Measurements from ENCODE around the gene CLDN6.

CLDN6 gene

DNA sequence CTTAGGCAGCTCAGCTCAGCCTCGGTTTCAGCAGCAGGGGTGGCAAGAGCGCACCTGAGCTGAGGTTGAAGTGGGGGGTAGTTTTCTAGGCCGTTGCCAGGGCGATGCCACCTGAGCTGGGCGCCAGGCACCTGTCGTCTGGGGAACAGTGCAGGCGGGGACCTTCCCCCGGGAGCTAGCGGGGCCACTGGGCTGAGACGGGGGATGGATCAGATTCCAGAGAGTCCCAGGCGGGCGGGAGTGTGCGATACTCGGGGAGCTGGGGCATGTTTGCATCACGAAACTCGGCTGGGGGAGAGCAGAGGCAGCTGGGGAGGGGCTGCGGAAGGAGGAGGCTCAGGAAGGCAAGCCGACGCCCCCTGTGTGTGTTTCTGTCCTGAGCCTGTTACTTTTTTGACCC is 5.7 kb downstream of the CLDN6 start:
- no peak for DNase-seq

DNA sequence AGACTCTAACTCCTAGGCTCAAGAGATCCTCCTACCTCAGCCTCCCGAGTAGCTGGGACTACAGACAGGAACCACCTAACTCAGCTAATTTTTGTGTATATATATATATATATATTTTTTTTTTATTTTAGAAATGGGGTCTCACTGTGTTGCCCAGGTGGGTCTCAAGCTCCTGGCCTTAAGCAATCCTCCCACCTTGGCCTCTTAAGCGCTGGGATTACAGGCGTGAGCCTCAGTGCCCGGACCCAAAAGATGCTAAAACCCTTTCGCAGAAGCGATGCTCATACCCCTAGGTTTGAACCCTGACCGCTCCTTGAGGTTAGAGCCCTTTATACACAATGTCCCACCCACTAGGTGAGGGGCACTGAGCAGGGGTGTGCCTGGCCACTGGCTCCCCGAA is 7.5 kb downstream of the CLDN6 start:
- DNase-seq: no peak

DNA sequence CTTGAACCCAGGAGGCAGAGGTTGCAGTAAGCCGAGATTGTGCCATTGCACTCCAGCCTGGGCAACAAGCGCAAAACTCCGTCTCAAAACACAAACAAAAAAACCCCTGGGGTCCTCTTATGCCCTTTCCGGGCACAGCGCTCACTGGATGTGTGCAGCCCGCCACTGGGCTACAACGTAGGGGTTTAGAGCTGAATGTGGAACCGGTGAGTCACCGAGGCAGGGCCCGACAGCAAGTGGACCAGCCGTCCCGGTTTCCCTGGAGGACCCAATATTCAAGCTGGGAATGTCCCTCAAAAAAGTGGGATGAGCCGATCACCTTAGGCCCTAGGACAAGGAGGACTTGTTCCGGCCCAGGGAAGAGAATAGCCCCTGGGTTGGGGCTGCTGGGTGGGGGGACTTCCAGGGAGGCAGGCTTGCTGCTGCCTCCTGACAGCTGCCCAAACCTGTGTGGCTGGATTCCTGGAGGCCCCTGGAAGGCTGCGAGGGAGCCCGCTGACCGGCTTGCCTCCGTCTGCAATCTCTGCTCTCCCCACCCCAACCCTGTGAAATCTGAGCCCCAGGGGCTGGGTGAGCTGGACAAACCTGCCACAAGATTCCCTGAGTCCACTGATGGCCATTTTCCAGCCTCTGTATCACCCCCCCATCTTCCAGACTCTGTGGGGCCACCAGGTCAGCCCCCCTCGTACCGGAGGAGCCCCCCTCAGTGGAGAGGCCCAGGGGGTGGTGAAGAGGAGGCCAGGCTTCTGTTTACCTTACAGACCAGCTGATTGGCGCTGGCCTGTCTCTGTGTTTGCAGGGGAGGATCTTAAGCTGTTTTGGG is 8.2 kb downstream of the CLDN6 start:
- no peak for DNase-seq

DNA sequence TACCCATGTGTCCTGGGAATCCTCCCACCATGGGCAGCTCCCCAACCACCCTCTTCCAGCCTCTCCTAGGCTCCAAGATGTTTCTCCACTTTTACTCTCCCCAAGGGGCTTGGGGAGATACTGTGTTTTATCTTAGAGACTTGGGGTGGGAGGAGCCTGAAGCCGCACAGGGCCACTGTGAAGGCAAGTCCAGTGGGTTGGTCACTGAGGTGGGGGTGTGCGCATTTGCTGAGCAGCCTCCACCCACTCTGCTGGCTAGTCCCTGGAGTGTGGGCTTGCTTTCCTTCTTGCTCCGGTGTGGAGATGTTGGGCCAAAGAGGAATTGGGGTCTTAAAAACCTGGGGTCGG is 9.3 kb downstream of the CLDN6 start:
- DNase-seq: no peak

DNA sequence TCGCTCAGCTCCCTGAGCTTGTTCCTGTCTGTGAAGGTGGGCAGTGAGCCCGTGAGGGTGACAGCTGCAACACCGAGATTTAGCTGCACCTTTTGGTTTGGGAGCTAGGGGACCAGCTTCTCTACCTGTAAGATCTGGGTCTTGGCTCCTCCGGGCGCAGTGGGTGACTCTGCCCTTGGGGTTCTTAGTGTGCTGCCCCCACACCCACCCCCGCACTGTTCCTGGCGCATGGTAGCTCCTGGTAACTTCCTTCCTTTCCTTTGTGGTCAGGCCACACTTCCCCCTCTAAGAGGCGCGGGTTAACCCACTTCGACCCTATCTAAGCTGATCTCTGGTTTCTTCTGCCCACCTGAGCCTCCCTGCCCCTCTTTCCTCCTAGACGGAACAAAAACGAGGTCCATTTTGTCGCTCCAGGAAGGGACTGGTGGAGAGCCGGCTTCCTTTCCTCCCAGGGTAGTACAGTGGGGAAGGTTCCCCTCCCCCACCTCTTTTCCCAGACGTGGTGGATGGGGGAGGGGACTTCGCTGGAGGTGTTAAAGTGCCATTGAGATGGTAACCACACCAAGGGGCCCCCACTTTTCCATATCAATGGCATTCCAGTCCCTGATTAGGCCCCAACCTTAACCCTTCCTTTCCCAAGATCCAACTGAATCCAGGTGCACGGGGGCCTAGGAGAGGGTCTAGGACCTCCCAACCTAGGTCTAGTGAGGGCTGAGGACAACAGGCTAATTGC is 9.9 kb downstream of the CLDN6 start:
- DNase-seq: peak; percentile 32

DNA sequence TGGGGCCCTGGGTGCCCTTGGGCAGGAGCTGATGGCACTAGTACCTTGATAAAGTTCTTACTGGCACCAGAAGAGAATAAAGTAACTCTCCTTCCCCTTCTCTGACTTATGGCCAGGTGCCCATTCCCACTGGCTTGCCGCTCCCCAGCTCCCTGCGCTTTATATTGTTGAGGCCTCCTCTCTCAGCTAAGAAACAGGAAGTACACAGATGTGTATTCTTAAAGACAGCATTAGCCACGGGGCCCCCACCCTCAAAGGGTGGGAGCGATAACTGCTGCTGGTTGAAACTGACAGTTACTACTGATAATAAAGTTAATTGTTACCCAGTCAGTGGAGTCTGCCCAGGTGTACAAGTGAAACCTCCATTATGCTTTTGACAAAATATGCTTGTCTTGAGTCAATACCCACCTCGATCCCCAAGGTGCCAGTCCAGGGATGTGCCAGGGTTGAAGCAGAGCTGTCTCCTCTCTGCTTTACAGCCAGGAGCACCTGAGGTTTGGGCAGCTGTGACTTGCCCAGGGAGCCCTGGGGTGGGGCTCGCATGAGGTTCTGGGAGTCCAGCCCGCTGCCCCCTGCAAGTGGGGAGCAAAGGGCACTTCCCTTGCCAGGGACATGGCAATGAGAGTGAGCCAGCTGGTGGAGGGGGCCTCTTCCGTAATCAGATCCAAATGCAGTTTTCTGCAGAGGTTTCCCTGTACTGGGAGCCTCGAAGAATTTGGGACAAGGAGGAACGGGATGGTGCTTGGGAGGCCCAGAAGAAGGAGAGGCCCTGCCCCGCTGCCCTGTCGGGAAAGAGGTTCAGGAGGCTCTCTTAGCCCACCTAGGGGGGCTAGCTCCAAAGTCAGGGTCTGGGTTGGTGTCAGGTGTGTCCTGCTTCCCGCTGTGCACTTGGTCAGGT is 10.7 kb downstream of the CLDN6 start:
- no peak for DNase-seq

DNA sequence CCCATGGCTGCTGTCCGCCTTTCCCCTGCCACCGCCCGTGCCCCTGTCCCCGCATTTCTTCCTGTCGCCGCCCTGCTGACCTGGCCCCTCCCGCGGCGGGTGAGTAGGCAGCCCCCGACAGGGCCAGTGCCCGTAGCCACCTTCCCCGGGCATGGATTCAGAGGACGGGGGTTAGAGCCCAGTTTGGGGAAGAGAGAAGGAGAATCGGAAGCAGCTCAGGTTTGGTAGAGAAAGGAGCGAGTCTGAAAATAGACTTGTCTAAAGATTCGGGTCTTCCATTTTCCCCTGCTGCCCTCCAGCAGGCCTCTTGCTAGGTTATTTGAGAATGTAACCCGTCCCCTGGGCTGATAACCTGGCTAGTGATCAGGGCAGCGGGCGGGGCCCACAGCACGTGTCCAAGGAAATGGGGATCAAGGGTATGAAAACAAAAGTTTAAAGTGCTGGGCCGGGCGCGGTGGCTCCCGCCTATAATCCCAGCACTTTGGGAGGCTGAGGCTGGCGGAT is 13.2 kb downstream of the CLDN6 start:
- no peak for DNase-seq

DNA sequence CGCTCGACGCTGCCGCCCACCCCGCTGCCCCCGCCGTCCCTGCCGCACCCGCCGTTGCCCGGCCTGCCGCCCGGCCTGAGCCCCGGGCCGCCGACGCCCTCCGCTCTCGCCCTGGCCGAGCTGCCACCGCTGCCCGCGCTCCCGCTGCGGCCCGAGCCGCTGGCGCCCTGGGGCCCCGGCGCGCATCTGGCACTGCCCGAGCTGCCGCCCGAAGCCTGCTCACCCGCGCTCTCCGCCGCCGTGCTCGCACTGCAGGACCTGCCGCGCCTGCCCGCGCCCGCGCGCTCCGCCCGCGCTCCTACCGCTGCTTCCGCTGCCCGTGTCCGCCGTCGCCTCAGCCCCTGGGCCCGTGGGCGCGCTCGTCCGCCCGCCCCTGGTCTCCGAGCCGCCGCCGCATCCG is 13.7 kb downstream of the CLDN6 start:
- no peak for DNase-seq

DNA sequence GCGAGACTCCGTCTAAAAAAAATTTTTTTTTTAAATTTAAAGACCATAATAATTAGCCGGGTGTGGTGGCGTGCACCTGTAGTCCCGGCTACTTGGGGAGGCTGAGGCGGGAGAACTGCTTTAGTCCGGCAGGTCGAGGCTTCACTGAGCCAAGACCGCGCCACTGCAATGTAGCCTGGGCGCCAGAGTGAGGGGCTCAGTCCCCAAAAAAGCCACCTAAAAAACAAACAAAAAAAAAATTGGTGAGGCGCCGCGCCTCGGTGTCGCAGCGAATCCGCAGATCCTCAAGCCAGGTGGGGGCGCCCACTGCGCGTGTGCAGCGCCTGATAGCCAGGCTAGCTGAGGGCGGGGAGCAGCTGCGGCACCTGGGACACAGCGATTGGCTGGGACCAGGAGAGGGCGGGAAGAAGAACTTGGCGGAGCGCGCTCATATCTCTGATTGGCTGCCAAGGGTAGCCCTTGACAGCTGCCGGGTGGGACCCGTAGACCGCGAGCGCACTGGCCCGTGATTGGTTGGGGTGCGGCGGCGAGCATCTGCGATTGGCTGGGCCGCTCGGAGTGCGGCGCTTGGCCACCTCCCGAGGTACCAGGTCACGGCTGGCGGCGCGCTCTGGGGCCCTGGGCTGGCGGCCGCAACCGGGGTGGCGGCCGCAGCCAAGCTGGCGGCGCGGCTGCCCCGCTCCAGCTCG is 14.3 kb downstream of the CLDN6 start:
- DNase-seq: peak; percentile 99

DNA sequence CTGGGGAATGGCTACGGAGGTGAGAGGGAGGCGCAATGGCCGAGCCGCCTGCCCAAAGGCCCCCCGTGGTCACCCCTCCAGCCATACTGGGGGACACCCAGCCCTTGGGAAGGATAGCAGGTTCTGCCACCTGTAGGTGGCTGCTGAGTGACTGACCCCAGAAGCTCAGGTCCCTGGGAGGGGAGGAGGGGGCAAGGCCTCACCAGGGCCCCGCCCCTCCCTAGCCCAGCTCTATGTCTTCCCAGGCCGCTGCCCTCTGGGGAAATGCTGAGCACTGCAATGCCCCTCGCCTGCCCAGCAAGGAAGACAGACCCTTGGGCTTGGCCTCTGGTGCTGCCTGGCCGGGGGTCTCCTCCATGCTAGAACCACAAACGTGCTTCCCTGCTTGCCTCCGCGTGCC is 16.7 kb downstream of the CLDN6 start:
- no peak for DNase-seq

DNA sequence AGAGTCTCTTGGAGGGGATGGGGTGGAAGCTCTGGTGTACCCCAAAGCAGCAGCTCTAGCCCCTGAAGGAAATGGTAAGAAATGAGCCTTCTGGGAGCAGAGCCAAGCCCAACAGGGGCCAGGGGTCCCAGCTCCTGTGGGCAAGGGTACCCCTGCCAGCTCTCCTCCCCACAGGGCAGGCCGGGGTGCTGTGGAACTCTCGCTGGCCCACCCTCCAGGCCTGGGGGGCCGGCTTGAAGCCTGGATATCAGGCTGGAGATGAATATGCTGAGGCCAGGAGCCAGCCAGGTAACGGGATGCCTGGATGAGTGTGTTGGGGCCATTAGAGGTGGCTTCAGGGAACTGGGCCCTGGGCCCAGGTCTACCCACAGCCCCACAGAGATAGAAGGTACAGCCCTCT is 17.4 kb downstream of the CLDN6 start:
- no peak for DNase-seq

DNA sequence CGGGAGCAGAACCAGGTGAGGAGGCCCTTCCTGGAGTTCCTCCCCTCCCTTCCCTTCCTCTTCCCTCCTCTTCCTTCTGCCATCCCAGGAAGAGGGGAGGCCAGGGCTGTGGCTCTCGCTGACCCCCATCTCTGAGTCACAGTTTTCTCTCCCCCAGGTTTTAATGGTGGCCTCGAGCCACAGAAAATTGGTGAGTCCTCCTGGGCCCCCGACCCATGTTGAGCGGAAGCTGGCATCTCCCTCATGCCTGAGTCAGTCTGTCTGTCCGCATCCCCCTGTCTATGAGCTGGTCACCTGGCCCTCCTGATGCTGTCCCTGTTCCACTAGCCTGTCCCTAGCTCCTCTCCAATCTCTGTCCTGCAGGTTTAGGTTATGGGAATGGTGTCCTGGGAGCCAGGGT is 18.1 kb downstream of the CLDN6 start:
- DNase-seq: no peak

DNA sequence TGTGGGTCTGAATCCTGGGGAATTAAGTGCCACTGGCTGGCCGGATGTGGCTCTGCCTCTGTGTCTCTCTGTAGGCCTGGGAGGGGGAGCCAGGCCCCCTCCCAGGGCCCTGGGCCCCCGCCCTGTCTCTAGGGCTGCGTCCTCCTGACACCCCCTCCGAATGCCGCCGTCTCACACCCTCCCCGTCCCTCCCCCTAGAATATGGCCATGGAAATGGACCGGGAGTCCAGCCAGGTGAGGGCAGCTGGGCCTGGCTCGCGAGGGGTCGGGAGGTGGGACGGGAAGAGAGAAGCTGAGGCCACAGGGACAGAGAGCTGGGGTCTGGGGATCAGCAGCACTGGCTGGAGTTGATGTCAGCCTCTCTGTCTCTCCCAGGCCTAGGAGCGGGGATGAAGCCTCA is 21.7 kb downstream of the CLDN6 start:
- no peak for DNase-seq

DNA sequence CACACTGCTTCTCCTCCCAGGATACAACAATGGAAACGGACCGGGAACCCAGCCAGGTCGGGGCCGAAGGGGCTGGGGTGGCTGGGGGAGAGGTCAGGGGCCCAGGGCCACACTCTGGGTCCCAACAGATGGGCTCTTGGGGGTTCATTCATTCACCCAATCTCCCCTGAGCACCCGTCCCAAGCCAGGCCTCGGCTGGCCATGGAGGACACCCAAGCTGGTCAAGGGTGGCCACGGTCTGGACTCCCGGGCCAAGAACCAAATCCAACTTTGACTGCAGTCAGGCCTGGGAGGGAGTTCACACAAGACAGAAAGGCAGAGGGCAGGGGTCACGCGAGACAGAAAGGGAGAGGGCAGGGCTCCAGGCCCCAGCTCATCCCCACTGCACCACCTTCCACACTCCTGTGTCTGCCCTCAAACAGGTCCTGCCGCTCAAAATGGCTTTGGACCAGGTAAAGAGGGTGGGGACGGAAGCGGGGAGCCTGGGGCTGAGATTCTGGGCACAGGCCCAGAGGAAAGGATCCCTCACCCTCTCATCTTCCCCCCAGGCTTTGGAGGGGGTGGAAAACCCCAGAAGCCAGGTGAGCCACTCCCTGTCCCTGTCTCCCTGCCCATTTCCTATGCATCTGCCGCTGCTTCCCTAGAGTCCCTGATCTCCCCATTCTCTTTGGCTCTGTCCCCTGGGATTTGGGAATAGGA is 25.5 kb downstream of the CLDN6 start:
- DNase-seq: no peak

DNA sequence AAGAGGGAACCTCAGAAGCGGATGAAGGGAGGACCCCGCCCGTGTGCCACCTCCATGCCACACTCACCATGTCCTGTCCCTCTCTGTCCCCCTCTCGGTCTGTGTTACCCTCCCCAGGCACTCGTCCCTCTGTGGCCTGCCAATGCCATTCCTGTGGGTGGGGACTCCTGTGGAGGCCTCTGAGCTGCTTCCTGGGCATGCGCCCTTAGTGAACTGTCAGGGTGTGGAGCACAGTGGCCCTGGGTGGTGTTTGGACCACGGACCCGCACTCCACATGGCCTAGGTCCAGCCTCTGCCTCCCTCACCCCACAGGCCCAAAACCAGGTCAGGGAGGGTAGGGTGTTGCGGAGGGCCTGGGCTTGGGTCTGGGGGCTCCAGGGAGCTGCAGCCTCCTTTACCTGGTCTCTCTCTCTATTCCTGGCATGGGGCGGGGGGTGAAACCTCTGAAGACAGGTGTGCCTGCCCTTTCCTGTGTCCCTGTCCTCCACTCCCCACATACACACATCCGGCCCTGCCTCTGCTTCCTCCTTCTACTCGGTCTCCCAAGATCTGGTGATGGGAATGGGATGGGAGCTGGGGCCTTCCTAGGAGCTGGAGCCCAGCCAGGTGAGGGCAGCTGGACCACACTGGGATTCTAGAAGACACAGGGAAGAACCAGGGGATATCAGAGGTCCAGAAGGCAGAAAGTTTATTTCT is 26.3 kb downstream of the CLDN6 start:
- no peak for DNase-seq

DNA sequence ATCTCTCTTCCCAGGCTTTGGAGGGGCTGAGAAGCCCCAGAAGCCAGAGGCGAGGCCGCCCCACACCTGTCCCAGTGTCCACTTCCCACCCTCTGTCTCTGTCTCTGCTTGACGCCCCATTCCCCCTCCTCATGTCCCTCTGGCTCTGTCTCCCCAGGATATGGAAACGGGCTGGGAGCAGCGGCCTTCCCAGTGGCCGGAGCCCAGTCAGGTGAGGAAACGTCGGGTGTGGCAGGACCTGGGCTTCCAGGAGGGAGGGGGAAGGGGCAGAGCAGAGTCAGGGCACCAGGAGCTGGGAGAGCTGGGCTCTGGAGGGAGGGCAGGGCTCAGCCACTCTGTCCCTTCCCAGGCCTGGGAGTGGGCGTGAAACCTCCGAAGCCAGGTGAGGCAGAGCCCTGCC is 27.1 kb downstream of the CLDN6 start:
- no peak for DNase-seq

DNA sequence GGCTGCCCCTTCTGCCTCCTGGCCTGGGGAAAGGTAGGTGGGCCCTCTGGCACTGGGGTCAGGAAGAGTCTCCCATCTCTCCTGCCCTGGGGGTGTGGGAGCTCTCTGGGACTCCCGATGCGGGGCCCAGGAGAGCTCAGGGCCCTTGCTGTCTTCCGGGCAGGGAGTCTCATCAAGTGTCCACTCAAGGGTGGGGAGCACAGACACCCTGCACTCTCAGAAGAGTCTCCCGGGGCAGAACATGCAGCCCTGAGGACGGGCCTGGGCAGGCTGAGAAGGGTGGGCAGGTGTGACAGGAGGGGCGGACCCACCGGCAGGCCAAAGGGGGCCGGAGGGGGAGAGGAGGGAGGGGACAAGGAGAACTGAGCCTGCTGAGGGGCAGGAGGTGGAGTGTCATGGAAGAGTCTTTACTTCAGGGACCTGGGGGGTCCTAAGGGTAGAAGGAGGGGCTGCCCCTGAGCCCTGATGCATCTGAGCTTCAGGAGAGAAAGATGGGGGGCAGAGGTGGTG is 29.3 kb downstream of the CLDN6 start:
- DNase-seq: no peak

DNA sequence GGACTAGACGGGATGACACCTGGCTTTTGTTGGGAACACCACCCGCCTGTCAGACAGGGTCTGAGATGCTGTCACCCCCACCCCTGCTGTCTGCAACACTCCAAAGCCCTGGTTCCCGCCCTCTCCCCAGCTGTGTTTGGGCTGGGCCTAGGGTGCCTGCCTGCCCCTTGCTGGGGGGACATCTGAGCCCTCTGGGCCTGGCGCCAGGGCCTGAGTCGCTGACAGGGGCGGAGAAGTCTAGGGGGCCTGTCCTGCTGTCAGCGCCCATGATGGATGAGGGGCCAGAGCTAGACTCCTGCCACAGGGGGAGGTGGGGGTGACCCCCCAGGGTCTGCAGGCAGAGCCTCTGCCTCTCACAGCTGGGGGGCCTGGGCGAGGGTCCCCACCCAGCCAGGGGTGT is 30.1 kb downstream of the CLDN6 start:
- DNase-seq: no peak

DNA sequence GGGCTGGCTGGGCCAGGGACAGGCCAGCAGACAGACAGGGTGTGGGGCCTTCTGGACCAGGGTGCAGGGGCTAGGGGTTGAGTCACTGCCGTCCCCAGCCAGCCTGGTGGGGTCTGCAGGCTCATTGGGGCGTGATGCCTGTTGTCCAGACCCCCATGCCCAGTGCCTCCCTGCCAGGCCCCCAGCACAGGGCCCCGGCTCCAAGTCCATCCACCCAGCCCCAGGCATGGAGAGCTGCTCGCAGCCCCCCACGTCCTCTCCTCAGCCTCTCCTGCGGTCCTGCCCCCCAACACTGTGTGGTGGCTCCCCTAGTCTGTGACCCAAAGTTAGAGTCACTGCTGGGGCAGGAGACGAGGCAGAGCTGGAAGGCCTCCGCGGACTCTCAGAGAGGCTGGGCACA is 30.7 kb downstream of the CLDN6 start:
- DNase-seq: no peak

DNA sequence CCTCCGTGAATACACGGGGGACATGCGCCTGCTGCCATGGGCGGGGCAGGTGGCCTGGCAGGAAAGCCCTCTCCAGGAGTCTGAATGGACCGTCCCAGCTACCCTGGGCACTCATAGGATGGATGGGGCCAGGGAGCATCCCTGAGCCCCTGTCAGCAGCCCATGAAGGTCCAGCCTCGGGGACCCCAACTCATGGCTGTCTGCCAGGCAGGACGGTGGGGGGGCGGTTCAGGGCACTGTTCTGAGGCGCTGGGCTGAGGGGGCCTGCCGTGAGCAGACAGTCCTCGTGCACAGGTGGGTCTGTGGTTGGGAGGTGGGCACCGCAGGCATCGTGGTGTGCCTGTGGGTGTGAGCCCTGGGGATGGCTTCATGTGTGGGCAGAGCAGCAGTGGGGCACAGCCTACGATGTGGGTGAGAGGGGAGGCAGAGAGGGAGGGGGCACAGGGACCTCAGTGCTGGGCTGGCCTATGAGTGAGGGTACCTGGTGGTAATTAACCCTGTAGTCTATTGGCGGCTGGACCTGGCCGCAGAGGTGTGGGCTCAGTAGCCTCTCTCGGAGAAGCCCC is 31.3 kb downstream of the CLDN6 start:
- DNase-seq: no peak

DNA sequence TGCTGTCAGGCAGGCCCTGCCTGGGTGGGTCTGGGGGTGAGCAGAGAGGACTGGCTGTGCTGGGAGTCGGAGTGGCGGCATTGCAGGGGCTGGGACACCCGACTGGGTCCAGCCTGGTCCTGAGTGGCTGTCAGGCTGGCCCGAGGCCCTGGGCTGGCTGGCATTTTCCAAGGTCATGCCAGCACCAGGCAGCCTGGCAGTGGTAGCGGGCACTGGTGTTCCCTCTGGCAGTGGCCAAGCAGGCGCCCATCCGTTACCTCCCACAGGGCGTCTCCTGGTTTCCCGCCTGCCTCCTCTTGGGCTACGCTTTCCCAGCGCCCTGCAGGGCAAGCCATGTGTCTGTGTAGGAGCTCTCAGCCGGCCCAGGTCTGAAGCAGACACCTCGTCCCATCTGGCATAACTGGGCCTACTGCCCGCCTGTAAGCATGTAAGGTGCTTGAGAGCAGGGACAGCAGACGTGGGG is 32.1 kb downstream of the CLDN6 start:
- DNase-seq: no peak
